Measurements from ENCODE around the gene RAD51C. TPM values are rescaled to one million over a fixed set of nuclear protein-coding genes. Genes with fewer than 3 reads are reported as not detected.

RAD51C gene
- total and polyA plus RNA-seq, 10 of the 15 experiments (the other 5 are each of a cell fraction or from before 2014, with no cell fraction given) = 59.6 to 267 (median 106) TPM

GRCh38 chr17:58710948-58711552 is 18.6 kb downstream of the RAD51C start (continued):
- TF ChIP-seq RAD21 (IDR thresholded peaks at IDR 0.05; ENCODE audit: insufficient read depth, low read depth, low read length) (peak; percentile 92), HCFC1 (IDR thresholded peaks at IDR 0.05; ENCODE audit: low read length) (no peak), ESRRA (IDR thresholded peaks at IDR 0.05; ENCODE audit: low read length) (no peak), ZNF274 (IDR thresholded peaks at IDR 0.05; ENCODE audit: insufficient read depth, insufficient read length) (no peak), E2F4 (IDR thresholded peaks at IDR 0.05; ENCODE audit: low read depth, low read length) (no peak), ETV6 (conservative IDR thresholded peaks at IDR 0.05 in 1 of 2, IDR thresholded peaks at IDR 0.05 in 1 of 2; ENCODE audit: borderline replicate concordance in 1 of 2, low read depth in 1 of 2) (peak in 1 of 2 experiments; percentile 89; a peak in 1 of 4 replicates), RBBP5 (conservative IDR thresholded peaks at IDR 0.05) (no peak), E2F8 (IDR thresholded peaks at IDR 0.05; ENCODE audit: low read depth, partially characterized antibody) (no peak)

GRCh38 chr17:58722274-58722673 is 29.9 kb downstream of the RAD51C start:
- CTCF ChIA-PET = no interaction called here
- no peak for TF ChIP-seq CUX1 (IDR thresholded peaks at IDR 0.05; ENCODE audit: insufficient replicate concordance, low read depth, low read length)
- TF ChIP-seq BMI1 (IDR thresholded peaks at IDR 0.05; ENCODE audit: borderline replicate concordance) = no peak
- TF ChIP-seq TAF1 (IDR thresholded peaks at IDR 0.05; ENCODE audit: borderline replicate concordance, low read depth, low read length) = no peak
- TF ChIP-seq CREB1 (IDR thresholded peaks at IDR 0.05; ENCODE audit: low read depth) = no peak

More at GRCh38 chr17:58722274-58722673, 29.9 kb downstream of the RAD51C start:
- no peak overlapping the region for H2AFZ ChIP-seq (ENCODE audit: control insufficient read depth, low read depth, low read length)
- FAIRE-seq (no peak), DNase-seq (ENCODE audit: low read depth, low spot score) (no peak), ATAC-seq (no peak)
- no peaks in the 10 kb centered on the region for H3K9me3 ChIP-seq (replicated peaks; ENCODE audit: control insufficient read depth, insufficient read depth, low read length)
- no peak overlapping the region for H3K9ac ChIP-seq (ENCODE audit: control insufficient read depth, insufficient read depth, low read length)
- H4K20me1 ChIP-seq (ENCODE audit: control insufficient read depth, insufficient read depth) = no peaks in the 10 kb centered on the region
- in situ Hi-C loops (cut with MboI) = no loop called here
- RAD21 ChIA-PET (ENCODE audit: unreplicated experiment) = no interaction called here
- no peaks in the 10 kb centered on the region for H3K4me1 ChIP-seq (ENCODE audit: control insufficient read depth, insufficient read depth, low read length)
- POLR2A ChIA-PET = no interaction called here
- H3K4me2 ChIP-seq (ENCODE audit: control insufficient read depth, insufficient read depth) = no peak overlapping the region
- intact Hi-C loops (cut with micrococcal nuclease; ENCODE audit: unreplicated experiment) = no loop called here
- SMC1A ChIA-PET (ENCODE audit: uncharacterized antibody, unreplicated experiment) = interaction anchor here (1.0 kb wide), 1 partner anchor 9 kb away, joined by 3 read pairs; no protein-coding TSS in a partner anchor
- BruUV-seq (replicated peaks) = no TSS peak
- no peaks in the 10 kb centered on the region for H3K79me2 ChIP-seq (ENCODE audit: control insufficient read depth, insufficient read depth, low read length)
- H3K36me3 ChIP-seq (ENCODE audit: control insufficient read depth in 2 of 2, insufficient read depth in 2 of 2, low read length in 1 of 2) = peaks cover 1 to 10% of the 10 kb centered on the region in 2 experiments; a peak in 2 of 4 replicates
- WGBS (ENCODE audit: insufficient coverage, insufficient replicate concordance, low lambda C conversion rate, missing lambda C conversion rate) = 93% methylated on average over 1 of the region's 1 CpG
- H3K4me3 ChIP-seq = no peak overlapping the region
- no peak overlapping the region for H3K27ac ChIP-seq (ENCODE audit: control insufficient read depth, insufficient read depth)
- no peaks in the 10 kb centered on the region for H3K27me3 ChIP-seq (replicated peaks in 1 of 2; ENCODE audit: control insufficient read depth in 2 of 2, insufficient read depth in 2 of 2, low read length in 1 of 2)

Measured in GM12878 (cell line).